B cell (primary cell): ENCODE results near the gene C6orf58. TPM values are rescaled to one million over a fixed set of nuclear protein-coding genes. Genes with fewer than 3 reads are reported as not detected.

Experiments used
- ATAC-seq: fragments of 200-7000 bp; cut with Tn5 transposase; one replicate; pipeline ENCODE4 v1.10.0; 2021; ENCODE audit warnings: low read depth, mild to moderate bottlenecking, moderate number of reproducible peaks, moderate library complexity
- CTCF ChIA-PET: fragments of 350-600 bp; sonication (Branson Sonifier 250); formaldehyde crosslinking; loops from one replicate; lab custom pipeline; 2021; ENCODE audit warnings: antibody characterized with exemption, inconsistent platforms; lab: Charles Lee
- POLR2A ChIA-PET: fragments of 350-600 bp; sonication (Branson Sonifier 250); formaldehyde crosslinking; loops from one replicate; lab custom pipeline; 2021; ENCODE audit warnings: antibody characterized with exemption; lab: Charles Lee
- DNase-seq: peaks from one replicate; pipeline ENCODE4 v3.0.0; 2013
- H2AFZ ChIP-seq: 2 replicates; pipeline ENCODE4 v1.6.1; 2012; ENCODE audit warnings: mild to moderate bottlenecking, low read depth, low read length; ENCODE audit not compliant: insufficient read depth, poor library complexity, severe bottlenecking
- H3K27ac ChIP-seq, 2 donors: 1 replicate in 1 of 2; 2 replicates in 1 of 2; pipeline ENCODE4 v1.5.1; 2012 to 2013; ENCODE audit warnings: low read length in 2 of 2, mild to moderate bottlenecking in 2 of 2, moderate library complexity in 1 of 2
- H3K27me3 ChIP-seq, 4 experiments: fragments of 200-600 bp in 1 of 4; sonication (generic) in 1 of 4; replicated peaks in 1 of 4; 1 replicate in 2 of 4; 2 replicates in 2 of 4; pipeline versions ENCODE4 v1.6.1 to v1.7.0; 2013 to 2016; ENCODE audit warnings: low read length in 3 of 4, mild to moderate bottlenecking in 2 of 4, mixed read lengths in 1 of 4, moderate library complexity in 1 of 4; ENCODE audit not compliant: insufficient read depth in 4 of 4, control insufficient read depth in 3 of 4; ENCODE audit errors: control extremely low read depth in 1 of 4
- H3K36me3 ChIP-seq, 2 experiments: replicated peaks in 1 of 2; 1 replicate in 1 of 2; 2 replicates in 1 of 2; pipeline versions ENCODE4 v1.6.1 to v1.7.1; 2013; ENCODE audit warnings: low read length in 1 of 2; ENCODE audit not compliant: insufficient read depth in 2 of 2, control insufficient read depth in 1 of 2; ENCODE audit errors: control extremely low read depth in 1 of 2, extremely low read depth in 1 of 2
- H3K4me1 ChIP-seq, 2 donors: fragments of 200-600 bp in 1 of 2; sonication (generic) in 1 of 2; 1 replicate in 1 of 2; 2 replicates in 1 of 2; pipeline versions ENCODE4 v1.5.1 to v1.6.1; 2013 to 2017; ENCODE audit warnings: low read length in 2 of 2; ENCODE audit not compliant: control insufficient read depth in 2 of 2, insufficient read depth in 2 of 2
- H3K4me2 ChIP-seq: replicated peaks from 2 replicates; pipeline ENCODE3; 2012; ENCODE audit warnings: mild to moderate bottlenecking, low read depth, low read length; ENCODE audit not compliant: poor library complexity, severe bottlenecking
- H3K4me3 ChIP-seq, 5 experiments: fragments of 200-600 bp in 1 of 5; sonication (generic) in 1 of 5; 1 replicate in 3 of 5; 2 replicates in 2 of 5; pipeline versions ENCODE4 v1.5.1 to v1.7.0; 2011 to 2016; ENCODE audit warnings: low read length in 4 of 5, mild to moderate bottlenecking in 4 of 5, low read depth in 2 of 5, control low read depth in 1 of 5, moderate library complexity in 1 of 5; ENCODE audit not compliant: insufficient read depth in 1 of 5; ENCODE audit errors: control extremely low read depth in 1 of 5, extremely low read depth in 1 of 5
- H3K79me2 ChIP-seq: fragments of 200-600 bp; sonication (generic); one replicate; pipeline ENCODE4 v1.6.0; 2016; ENCODE audit warnings: low read length; ENCODE audit not compliant: control insufficient read depth, insufficient read depth
- H3K9ac ChIP-seq: fragments of 200-600 bp; sonication (generic); 2 replicates; pipeline ENCODE4 v1.6.1; 2017; ENCODE audit warnings: mild to moderate bottlenecking, low read length, moderate library complexity
- H3K9me3 ChIP-seq, 3 donors: one replicate each; pipeline versions ENCODE4 v1.6.1 to v1.7.1; 2013; ENCODE audit warnings: low read length in 2 of 3; ENCODE audit not compliant: control insufficient read depth in 2 of 3, insufficient read depth in 1 of 3; ENCODE audit errors: control extremely low read depth in 1 of 3
- H4K20me1 ChIP-seq: 2 replicates; pipeline ENCODE4 v1.6.0; 2012; ENCODE audit warnings: mild to moderate bottlenecking, low read length; ENCODE audit not compliant: insufficient read depth, control insufficient read depth, poor library complexity, severe bottlenecking
- H3K27ac Mint-ChIP-seq: one replicate; pipeline ENCODE4 v1.8.0; 2021; ENCODE audit warnings: mixed read lengths
- H3K27me3 Mint-ChIP-seq: one replicate; pipeline ENCODE4 v1.8.0; 2021; ENCODE audit warnings: mixed read lengths
- H3K4me1 Mint-ChIP-seq: one replicate; pipeline ENCODE4 v1.8.0; 2021; ENCODE audit warnings: mixed read lengths
- H3K4me3 Mint-ChIP-seq: one replicate; pipeline ENCODE4 v1.8.0; 2021; ENCODE audit warnings: mixed read lengths
- H3K9me3 Mint-ChIP-seq: one replicate; pipeline ENCODE4 v1.8.0; 2022; ENCODE audit warnings: mixed read lengths; ENCODE audit not compliant: insufficient read depth
- CTCF ChIP-seq: fragments of 200-600 bp; IDR thresholded peaks from one replicate; pipeline ENCODE4 v1.8.0; 2022; ENCODE audit warnings: antibody characterized with exemption, mild to moderate bottlenecking
- EZH2 ChIP-seq: IDR thresholded peaks from 2 replicates; pipeline ENCODE4 v1.6.1; 2012; ENCODE audit warnings: borderline replicate concordance, low read depth, mild to moderate bottlenecking, moderate library complexity, low read length; ENCODE audit not compliant: insufficient read depth, poor library complexity, severe bottlenecking
- WGBS: methylation state at CpG from one replicate; pipeline ENCODE4 v1.1.5; 2013; ENCODE audit warnings: missing lambda C conversion rate; ENCODE audit not compliant: insufficient coverage; 5-methylcytosine and 5-hydroxymethylcytosine counted together
- intact Hi-C: fragments of 100-400 bp; cut with micrococcal nuclease; formaldehyde crosslinking; loops from one replicate; pipeline ENCODE4 v1.10.0; 2022
- polyA plus RNA-seq: library from polyadenylated mRNA; depleted of rRNA; stranded (reverse); fragments of >200 nt; gene quantifications from 2 replicates; pipeline ENCODE4 v1.2.3, GENCODE V29; 2012
- total RNA-seq, 2 donors: library from RNA; stranded (reverse); fragments of 120-200 nt in 1 of 2; gene quantifications; 1 replicate in 1 of 2; 2 replicates in 1 of 2; pipeline versions ENCODE4 v1.2.3 to v1.2.4, GENCODE V29; 2013 to 2022

Gene C6orf58
- total and polyA plus RNA-seq, 2 donors (not counting 1 experiment from before 2014, with no cell fraction given), result not detected

- no peak overlapping the region for H3K4me3 ChIP-seq
- H3K27ac Mint-ChIP-seq, result no peak overlapping the region
- no peaks in the 10 kb centered on the region for H3K9me3 Mint-ChIP-seq
- WGBS, result no CpG with 5 or more reads among the region's 2 CpGs
- H3K4me1 Mint-ChIP-seq, result no peaks in the 10 kb centered on the region
- no peak overlapping the region for H3K4me2 ChIP-seq
- H4K20me1 ChIP-seq, result no peaks in the 10 kb centered on the region
- POLR2A ChIA-PET, result no interaction called here
- intact Hi-C loops, result no loop called here
- H3K4me1 ChIP-seq, result no peaks in the 10 kb centered on the region
- peaks cover 5% of the 10 kb centered on the region for H3K27me3 Mint-ChIP-seq
- no peaks in the 10 kb centered on the region for H3K79me2 ChIP-seq
- CTCF ChIA-PET, result no interaction called here
- TF ChIP-seq CTCF, result no peak
- TF ChIP-seq EZH2, result no peak
- H2AFZ ChIP-seq, result no peak overlapping the region
- DNase-seq, result no peak
- no peaks in the 10 kb centered on the region for H3K9me3 ChIP-seq
- no peak overlapping the region for H3K27ac ChIP-seq
- peaks cover 0 to 5% (median 0%) of the 10 kb centered on the region in 4 experiments for H3K27me3 ChIP-seq
- no peak overlapping the region for H3K4me3 Mint-ChIP-seq
- no peaks in the 10 kb centered on the region for H3K36me3 ChIP-seq
- no peak for ATAC-seq
- H3K9ac ChIP-seq, result no peak overlapping the region
Measured at GRCh38 chr6:127585123-127585522, 8.1 kb downstream of the C6orf58 start.

GRCh38 chr6:127586372-127586771, 9.4 kb downstream of the C6orf58 start:
- Histone ChIP-seq H3K36me3 (no peaks in the 10 kb centered on the region), H4K20me1 (no peaks in the 10 kb centered on the region), H3K27ac (no peak overlapping the region), H3K4me1 (no peaks in the 10 kb centered on the region), H3K27me3 (peaks cover 0 to 5% (median 0%) of the 10 kb centered on the region in 4 experiments), H3K4me2 (no peak overlapping the region), H2AFZ (no peak overlapping the region), H3K9me3 (no peaks in the 10 kb centered on the region), H3K4me3 (no peak overlapping the region), H3K9ac (no peak overlapping the region), H3K79me2 (no peaks in the 10 kb centered on the region)
- intact Hi-C loops, result no loop called here
- no peak for ATAC-seq
- WGBS, result 71% methylated on average over 1 of the region's 2 CpGs
- DNase-seq, result no peak
- H3K9me3 Mint-ChIP-seq, result no peaks in the 10 kb centered on the region
- no peak overlapping the region for H3K27ac Mint-ChIP-seq
- ChIA-PET CTCF (no interaction called here), POLR2A (no interaction called here)
- H3K27me3 Mint-ChIP-seq, result peaks cover 5% of the 10 kb centered on the region
- no peak overlapping the region for H3K4me3 Mint-ChIP-seq
- TF ChIP-seq EZH2 (no peak), CTCF (no peak)
- no peaks in the 10 kb centered on the region for H3K4me1 Mint-ChIP-seq
